C4-2B (cell line): ENCODE measurements around the gene CD84.

Source experiments
- CTCF ChIP-seq: fragments of 450-650 bp; conservative IDR thresholded peaks from 2 replicates; pipeline ENCODE4 v1.5.1; 2017; ENCODE audit warnings: mild to moderate bottlenecking
- ZFX ChIP-seq: fragments of 450-650 bp; IDR thresholded peaks from 2 replicates; pipeline ENCODE4 v1.6.1; 2017

- TF ChIP-seq CTCF (no peak), ZFX (no peak)
Observed at GRCh38 chr1:160542303-160542945, 36.9 kb downstream of the CD84 start.
